ENCODE measurements around the gene RAP1A. TPM values are rescaled to one million over a fixed set of nuclear protein-coding genes. Genes with fewer than 3 reads are reported as not detected.

RAP1A gene
- total RNA-seq, 1 donor from 2014 or later, result 41.7 TPM

- Mint-ChIP-seq H3K27ac (ENCODE audit: unreplicated experiment) (no peak overlapping the region), H3K27me3 (ENCODE audit: unreplicated experiment) (no peaks in the 10 kb centered on the region), H3K4me1 (ENCODE audit: unreplicated experiment) (peaks cover 10% of the 10 kb centered on the region), H3K4me3 (ENCODE audit: unreplicated experiment) (no peak overlapping the region), H3K36me3 (ENCODE audit: low read depth, unreplicated experiment) (no peaks in the 10 kb centered on the region), H3K9me3 (ENCODE audit: unreplicated experiment) (no peaks in the 10 kb centered on the region)
- TF ChIP-seq CTCF (IDR thresholded peaks at IDR 0.05; ENCODE audit: unreplicated experiment), result no peak
- no peak for DNase-seq (ENCODE audit: low spot score)
Observed at GRCh38 chr1:111660204-111661150, 40.9 kb downstream of the RAP1A start.

DNA sequence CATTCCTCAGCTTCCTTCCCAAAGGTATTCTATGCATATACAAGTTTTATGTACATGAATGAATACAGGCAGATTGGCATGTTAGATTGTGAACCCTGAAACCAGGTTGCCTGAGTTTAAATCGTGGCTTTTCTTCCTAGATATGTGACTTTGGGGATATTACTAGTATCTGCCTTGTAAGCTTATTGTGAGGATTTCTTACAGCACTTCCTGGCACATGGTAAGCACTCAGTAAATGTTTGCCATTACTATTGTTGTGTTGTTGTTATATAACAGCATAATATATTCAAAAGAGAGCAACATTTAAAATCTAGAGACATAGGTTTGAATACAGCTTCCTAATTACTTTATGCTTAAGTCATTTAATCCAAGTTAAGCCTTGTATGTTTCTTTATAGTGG lies 45.1 kb downstream of the RAP1A start:
- no peak for TF ChIP-seq CTCF (IDR thresholded peaks at IDR 0.05; ENCODE audit: unreplicated experiment)
- no peak overlapping the region for H3K4me3 Mint-ChIP-seq (ENCODE audit: unreplicated experiment)
- no peak overlapping the region for H3K27ac Mint-ChIP-seq (ENCODE audit: unreplicated experiment)
- no peak for DNase-seq (ENCODE audit: low spot score)
- H3K36me3 Mint-ChIP-seq (ENCODE audit: low read depth, unreplicated experiment), result no peaks in the 10 kb centered on the region
- H3K4me1 Mint-ChIP-seq (ENCODE audit: unreplicated experiment), result peaks cover 13% of the 10 kb centered on the region
- peaks cover 2% of the 10 kb centered on the region for H3K27me3 Mint-ChIP-seq (ENCODE audit: unreplicated experiment)
- no peaks in the 10 kb centered on the region for H3K9me3 Mint-ChIP-seq (ENCODE audit: unreplicated experiment)

DNA sequence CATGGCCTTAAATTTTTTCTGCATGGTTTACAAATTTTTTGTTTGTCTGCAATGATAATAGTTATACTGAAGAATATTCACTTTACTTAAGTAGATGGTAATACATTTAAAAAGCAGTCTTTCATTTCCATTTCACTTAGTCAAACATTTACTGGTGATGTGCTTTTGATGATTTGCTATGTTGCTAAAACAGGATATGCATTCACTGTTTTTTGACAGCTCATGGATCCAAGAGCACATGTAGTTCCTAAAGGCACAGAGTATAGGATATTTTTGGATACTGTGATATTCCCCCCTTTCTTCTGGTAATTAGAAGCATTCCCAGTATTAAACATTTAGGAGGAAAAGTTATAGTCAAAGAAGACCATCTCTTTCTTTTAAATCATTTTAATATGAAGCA lies 45.9 kb downstream of the RAP1A start:
- DNase-seq (ENCODE audit: low spot score), result no peak
- Mint-ChIP-seq H3K9me3 (ENCODE audit: unreplicated experiment) (no peaks in the 10 kb centered on the region), H3K27me3 (ENCODE audit: unreplicated experiment) (peaks cover 2% of the 10 kb centered on the region), H3K27ac (ENCODE audit: unreplicated experiment) (no peak overlapping the region), H3K4me3 (ENCODE audit: unreplicated experiment) (no peak overlapping the region), H3K4me1 (ENCODE audit: unreplicated experiment) (peaks cover 13% of the 10 kb centered on the region), H3K36me3 (ENCODE audit: low read depth, unreplicated experiment) (no peaks in the 10 kb centered on the region)
- TF ChIP-seq CTCF (IDR thresholded peaks at IDR 0.05; ENCODE audit: unreplicated experiment), result no peak

DNA sequence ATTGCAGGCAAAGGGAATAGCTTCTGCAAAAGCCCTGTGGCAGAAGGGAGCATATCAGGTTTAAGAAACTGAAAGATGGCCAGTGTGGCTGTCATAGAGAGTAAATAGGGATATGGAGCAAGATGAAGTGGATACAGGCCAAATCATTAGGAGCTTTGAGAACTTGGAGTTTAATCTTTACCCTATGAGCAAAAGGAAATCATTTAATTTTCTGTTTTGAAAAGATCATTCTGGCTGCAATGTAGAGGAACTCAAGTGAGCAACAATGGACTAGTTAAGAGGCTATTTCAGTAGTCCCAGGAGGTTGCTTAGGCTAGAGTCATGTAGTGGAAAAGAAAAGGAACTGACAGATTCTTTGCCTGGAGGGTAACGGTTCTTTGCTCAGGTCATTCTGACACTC lies 47.2 kb downstream of the RAP1A start:
- Mint-ChIP-seq H3K36me3 (ENCODE audit: low read depth, unreplicated experiment) (no peaks in the 10 kb centered on the region), H3K9me3 (ENCODE audit: unreplicated experiment) (no peaks in the 10 kb centered on the region), H3K27me3 (ENCODE audit: unreplicated experiment) (peaks cover 2% of the 10 kb centered on the region), H3K4me3 (ENCODE audit: unreplicated experiment) (no peak overlapping the region), H3K4me1 (ENCODE audit: unreplicated experiment) (peaks cover 13% of the 10 kb centered on the region), H3K27ac (ENCODE audit: unreplicated experiment) (no peak overlapping the region)
- no peak for TF ChIP-seq CTCF (IDR thresholded peaks at IDR 0.05; ENCODE audit: unreplicated experiment)
- DNase-seq (ENCODE audit: low spot score), result no peak

GRCh38 chr1:111669268-111669667 lies 49.7 kb downstream of the RAP1A start:
- Mint-ChIP-seq H3K4me3 (ENCODE audit: unreplicated experiment) (no peak overlapping the region), H3K4me1 (ENCODE audit: unreplicated experiment) (peaks cover 15% of the 10 kb centered on the region)
- no peak for TF ChIP-seq CTCF (IDR thresholded peaks at IDR 0.05; ENCODE audit: unreplicated experiment)

More at GRCh38 chr1:111669268-111669667, 49.7 kb downstream of the RAP1A start:
- no peaks in the 10 kb centered on the region for H3K36me3 Mint-ChIP-seq (ENCODE audit: low read depth, unreplicated experiment)
- peaks cover 3% of the 10 kb centered on the region for H3K27me3 Mint-ChIP-seq (ENCODE audit: unreplicated experiment)
- no peaks in the 10 kb centered on the region for H3K9me3 Mint-ChIP-seq (ENCODE audit: unreplicated experiment)
- DNase-seq (ENCODE audit: low spot score), result no peak
- H3K27ac Mint-ChIP-seq (ENCODE audit: unreplicated experiment), result peak overlapping the region; percentile 16

All from endothelial cell (in vitro differentiated cells).